GM23338 (cell line): ENCODE results near the gene CEP19. TPM values are rescaled to one million over a fixed set of nuclear protein-coding genes. Genes with fewer than 3 reads are reported as not detected.

Experiments used
- ATAC-seq: fragments of 200-7000 bp; cut with Tn5 transposase; 3 replicates; pipeline ENCODE4 v1.9.1; 2020
- DNase-seq: peaks from one replicate; pipeline ENCODE4 v3.0.0-alpha.2; 2015; ENCODE audit warnings: low spot score
- H2AFZ ChIP-seq: fragments of 200-600 bp; sonication (generic); 2 replicates; pipeline ENCODE4 v1.8.0; 2016; ENCODE audit warnings: antibody characterized with exemption, mild to moderate bottlenecking, moderate library complexity
- H3F3A ChIP-seq: fragments of 200-600 bp; sonication (generic); replicated peaks from 2 replicates; pipeline ENCODE4 v1.8.0; 2017; ENCODE audit warnings: antibody characterized with exemption, mixed run types, low read depth
- H3K27ac ChIP-seq: fragments of 200-600 bp; sonication (generic); 2 replicates; pipeline ENCODE4 v1.6.1; 2016; ENCODE audit warnings: low read depth
- H3K27me3 ChIP-seq: fragments of 200-600 bp; sonication (generic); 2 replicates; pipeline ENCODE4 v1.8.0; 2016; ENCODE audit warnings: mild to moderate bottlenecking, mixed run types, moderate library complexity; ENCODE audit not compliant: insufficient read depth
- H3K36me3 ChIP-seq: fragments of 200-600 bp; sonication (generic); 2 replicates; pipeline ENCODE4 v1.8.0; 2016; ENCODE audit warnings: mild to moderate bottlenecking; ENCODE audit not compliant: insufficient read depth
- H3K4me1 ChIP-seq: fragments of 200-600 bp; sonication (generic); 2 replicates; pipeline ENCODE4 v1.8.0; 2016; ENCODE audit warnings: mild to moderate bottlenecking, moderate library complexity; ENCODE audit not compliant: insufficient read depth
- H3K4me2 ChIP-seq: fragments of 200-600 bp; sonication (generic); 2 replicates; pipeline ENCODE4 v1.7.1; 2017; ENCODE audit warnings: mixed run types
- H3K4me3 ChIP-seq: fragments of 200-600 bp; sonication (generic); 2 replicates; pipeline ENCODE4 v1.6.1; 2016; ENCODE audit warnings: mixed run types
- H3K79me2 ChIP-seq: fragments of 200-600 bp; sonication (generic); replicated peaks from 2 replicates; pipeline ENCODE4 v1.8.0; 2017; ENCODE audit warnings: mild to moderate bottlenecking; ENCODE audit not compliant: insufficient read depth
- H3K9me2 ChIP-seq: fragments of 200-600 bp; sonication (generic); 2 replicates; pipeline ENCODE4 v1.8.0; 2017; ENCODE audit not compliant: insufficient read depth
- H4K20me1 ChIP-seq: fragments of 200-600 bp; sonication (generic); replicated peaks from 2 replicates; pipeline ENCODE4 v1.8.0; 2017; ENCODE audit warnings: mild to moderate bottlenecking; ENCODE audit not compliant: insufficient read depth
- H3K27ac Mint-ChIP-seq: 2 replicates; pipeline ENCODE4 v1.8.0; 2020; ENCODE audit warnings: inconsistent platforms, mild to moderate bottlenecking, moderate library complexity, mixed read lengths
- H3K27me3 Mint-ChIP-seq: 3 replicates; pipeline ENCODE4 v1.8.0; 2022; ENCODE audit warnings: low read depth, mild to moderate bottlenecking, moderate library complexity, mixed read lengths, inconsistent platforms; ENCODE audit not compliant: insufficient read depth, poor library complexity
- H3K36me3 Mint-ChIP-seq: 3 replicates; pipeline ENCODE4 v1.8.0; 2021; ENCODE audit warnings: low read depth, mild to moderate bottlenecking, inconsistent platforms, moderate library complexity, mixed read lengths
- H3K4me1 Mint-ChIP-seq: 3 replicates; pipeline ENCODE4 v1.8.0; 2020; ENCODE audit warnings: mild to moderate bottlenecking, inconsistent platforms, mixed read lengths
- H3K4me3 Mint-ChIP-seq: 3 replicates; pipeline ENCODE4 v1.8.0; 2021; ENCODE audit warnings: moderate library complexity, mild to moderate bottlenecking, inconsistent platforms, mixed read lengths
- H3K9me3 Mint-ChIP-seq: 3 replicates; pipeline ENCODE4 v1.8.0; 2020; ENCODE audit warnings: moderate library complexity, mild to moderate bottlenecking, inconsistent platforms, mixed read lengths
- CREB1 ChIP-seq: fragments of 250-450 bp; sonication (Bioruptor Pico); IDR thresholded peaks from 2 replicates; pipeline ENCODE4 v1.5.0; 2020; ENCODE audit warnings: low read depth, mild to moderate bottlenecking, moderate library complexity
- ETS1 ChIP-seq: IDR thresholded peaks from 2 replicates; pipeline ENCODE4 v1.6.1; 2016; ENCODE audit warnings: antibody characterized with exemption
- EZH2 ChIP-seq: fragments of 200-600 bp; sonication (generic); IDR thresholded peaks from one replicate; pipeline ENCODE4 v1.8.0; 2017; ENCODE audit warnings: antibody characterized with exemption, mild to moderate bottlenecking, low read depth; ENCODE audit not compliant: unreplicated experiment
- EZH2phosphoT487 ChIP-seq: fragments of 200-600 bp; sonication (generic); IDR thresholded peaks from one replicate; pipeline ENCODE4 v1.8.1; 2018; ENCODE audit warnings: antibody characterized with exemption; ENCODE audit not compliant: unreplicated experiment
- JUNB ChIP-seq: IDR thresholded peaks from one replicate; pipeline ENCODE4 v1.6.1; 2016; ENCODE audit warnings: antibody characterized with exemption; ENCODE audit not compliant: unreplicated experiment
- NANOG ChIP-seq: IDR thresholded peaks from 2 replicates; pipeline ENCODE4 v1.6.1; 2016; ENCODE audit warnings: antibody characterized with exemption, borderline replicate concordance
- POLR2AphosphoS5 ChIP-seq: IDR thresholded peaks from 2 replicates; pipeline ENCODE4 v1.6.1; 2016; ENCODE audit warnings: antibody characterized with exemption, low read depth
- REST ChIP-seq: IDR thresholded peaks from one replicate; pipeline ENCODE4 v1.6.1; 2018; ENCODE audit warnings: antibody characterized with exemption; ENCODE audit not compliant: unreplicated experiment
- STAT1 ChIP-seq: IDR thresholded peaks from one replicate; pipeline ENCODE4 v1.6.1; 2016; ENCODE audit warnings: antibody characterized with exemption; ENCODE audit not compliant: unreplicated experiment
- ZNF114 ChIP-seq: fragments of 250-450 bp; sonication (Bioruptor Pico); IDR thresholded peaks from 2 replicates; pipeline ENCODE4 v1.5.0; 2020; ENCODE audit warnings: mild to moderate bottlenecking, moderate library complexity
- ZNF331 ChIP-seq: fragments of 250-450 bp; sonication (Bioruptor Pico); IDR thresholded peaks from 2 replicates; pipeline ENCODE4 v1.5.0; 2020; ENCODE audit warnings: low read depth, mild to moderate bottlenecking, moderate library complexity
- polyA plus RNA-seq: library from polyadenylated mRNA; unstranded; fragments of >200 nt; fragmentation: Nextera tagmentation; extraction: Ambion mirVana; gene quantifications from 2 replicates; pipeline ENCODE4 v1.2.1, GENCODE V29; 2016
- total RNA-seq: library from RNA; depleted of rRNA; stranded (reverse); fragments of >200 nt; shearing (Covaris generic); gene quantifications from 2 replicates; pipeline ENCODE4 v1.2.3, GENCODE V29; 2014
- TF ChIP-seq, protein P1 (sequence below), 2 experiments: fragments of 200-600 bp in 1 of 2; sonication (generic) in 1 of 2; conservative IDR thresholded peaks; 2 replicates each; pipeline versions ENCODE4 v1.5.1 to v1.6.1; 2016 to 2017; ENCODE audit warnings: antibody characterized with exemption in 2 of 2, low read depth in 2 of 2, mild to moderate bottlenecking in 2 of 2, moderate library complexity in 1 of 2

CEP19 gene
- total and polyA plus RNA-seq, 2 experiments from 2014 or later = 1.6 to 2.5 TPM

GRCh38 chr3:196673632-196674031, 38.4 kb downstream of the CEP19 start:
- no peaks in the 10 kb centered on the region for H3K36me3 ChIP-seq
- H3K4me1 Mint-ChIP-seq = peaks cover 14% of the 10 kb centered on the region
- no peaks in the 10 kb centered on the region for H3F3A ChIP-seq
- TF ChIP-seq, protein P1, sequence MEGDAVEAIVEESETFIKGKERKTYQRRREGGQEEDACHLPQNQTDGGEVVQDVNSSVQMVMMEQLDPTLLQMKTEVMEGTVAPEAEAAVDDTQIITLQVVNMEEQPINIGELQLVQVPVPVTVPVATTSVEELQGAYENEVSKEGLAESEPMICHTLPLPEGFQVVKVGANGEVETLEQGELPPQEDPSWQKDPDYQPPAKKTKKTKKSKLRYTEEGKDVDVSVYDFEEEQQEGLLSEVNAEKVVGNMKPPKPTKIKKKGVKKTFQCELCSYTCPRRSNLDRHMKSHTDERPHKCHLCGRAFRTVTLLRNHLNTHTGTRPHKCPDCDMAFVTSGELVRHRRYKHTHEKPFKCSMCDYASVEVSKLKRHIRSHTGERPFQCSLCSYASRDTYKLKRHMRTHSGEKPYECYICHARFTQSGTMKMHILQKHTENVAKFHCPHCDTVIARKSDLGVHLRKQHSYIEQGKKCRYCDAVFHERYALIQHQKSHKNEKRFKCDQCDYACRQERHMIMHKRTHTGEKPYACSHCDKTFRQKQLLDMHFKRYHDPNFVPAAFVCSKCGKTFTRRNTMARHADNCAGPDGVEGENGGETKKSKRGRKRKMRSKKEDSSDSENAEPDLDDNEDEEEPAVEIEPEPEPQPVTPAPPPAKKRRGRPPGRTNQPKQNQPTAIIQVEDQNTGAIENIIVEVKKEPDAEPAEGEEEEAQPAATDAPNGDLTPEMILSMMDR (conservative IDR thresholded peaks at IDR 0.05; ENCODE audit: low read depth in 2 of 2) = no peak
- TF ChIP-seq EZH2phosphoT487 = no peak
- no peak for TF ChIP-seq ETS1
- TF ChIP-seq ZNF114 (CRISPR knock-in tag) = no peak
- TF ChIP-seq REST = no peak
- no peak for TF ChIP-seq EZH2
- no peak for TF ChIP-seq ZNF331
- TF ChIP-seq CREB1 (CRISPR knock-in tag) = no peak
- TF ChIP-seq POLR2AphosphoS5 = no peak
- no peak for TF ChIP-seq NANOG
- ATAC-seq (no peak), DNase-seq (no peak)
- no peaks in the 10 kb centered on the region; the same call in 1 of the 3 replicates for H3K9me3 Mint-ChIP-seq
- no peak overlapping the region for H2AFZ ChIP-seq
- H3K4me3 ChIP-seq = no peak overlapping the region
- no peaks in the 10 kb centered on the region for H3K36me3 Mint-ChIP-seq
- H3K27ac ChIP-seq = no peak overlapping the region
- H4K20me1 ChIP-seq = no peaks in the 10 kb centered on the region
- H3K9me2 ChIP-seq = no peaks in the 10 kb centered on the region
- no peaks in the 10 kb centered on the region for H3K4me1 ChIP-seq
- no peak overlapping the region for H3K4me3 Mint-ChIP-seq
- no peak overlapping the region for H3K4me2 ChIP-seq
- H3K27me3 Mint-ChIP-seq = no peaks in the 10 kb centered on the region
- H3K79me2 ChIP-seq = no peaks in the 10 kb centered on the region
- no peaks in the 10 kb centered on the region for H3K27me3 ChIP-seq
- no peak overlapping the region for H3K27ac Mint-ChIP-seq

DNA sequence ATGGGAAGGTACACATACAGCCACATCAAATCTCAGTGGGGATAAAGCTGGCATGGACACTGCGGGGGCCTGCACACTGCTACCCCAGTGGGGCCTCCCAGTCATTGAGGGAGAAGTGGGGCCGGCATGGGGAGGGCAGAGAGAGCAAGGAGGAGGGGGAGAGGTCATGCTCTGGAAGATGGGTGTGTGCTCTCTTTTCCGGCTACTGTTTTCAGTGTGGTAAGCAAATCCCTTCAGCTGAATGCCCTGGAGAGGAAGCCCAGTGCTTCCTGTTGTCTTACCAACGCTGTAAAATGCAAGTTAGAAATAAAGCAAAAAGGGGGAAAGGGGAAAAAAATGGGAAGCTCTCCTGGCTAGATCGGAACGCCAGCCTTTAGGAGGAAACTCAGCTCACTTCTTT, 41.7 kb downstream of the CEP19 start:
- no peak overlapping the region for H3K4me3 ChIP-seq
- H3K27ac ChIP-seq = no peak overlapping the region
- H3K9me3 Mint-ChIP-seq = no peaks in the 10 kb centered on the region; the same call in 2 of the 3 replicates
- peaks cover 21% of the 10 kb centered on the region for H3K4me1 Mint-ChIP-seq
- H3K4me1 ChIP-seq = peaks cover 6% of the 10 kb centered on the region; the same call in 1 of the 2 replicates
- no peak overlapping the region for H3K4me3 Mint-ChIP-seq
- H3K36me3 Mint-ChIP-seq = no peaks in the 10 kb centered on the region
- H2AFZ ChIP-seq = peak overlapping the region; percentile 89
- no peaks in the 10 kb centered on the region for H3K79me2 ChIP-seq
- H3K9me2 ChIP-seq = no peaks in the 10 kb centered on the region
- DNase-seq (no peak), ATAC-seq (no peak)
- no peaks in the 10 kb centered on the region for H3K27me3 ChIP-seq
- H4K20me1 ChIP-seq = no peaks in the 10 kb centered on the region
- H3K27me3 Mint-ChIP-seq = peaks cover 5% of the 10 kb centered on the region
- peaks cover 7% of the 10 kb centered on the region for H3F3A ChIP-seq
- H3K4me2 ChIP-seq = no peak overlapping the region
- H3K36me3 ChIP-seq = no peaks in the 10 kb centered on the region
- H3K27ac Mint-ChIP-seq = 0 out of 2 replicates have a peak overlapping the region, but pooled peaks have one; percentile 49
- TF ChIP-seq CREB1 (CRISPR knock-in tag) (no peak), ZNF114 (CRISPR knock-in tag) (no peak), STAT1 (no peak), NANOG (no peak), JUNB (no peak)
